GM12874 (cell line): ENCODE results near the gene WBP1.
A peak's percentile ranks its signal among the peaks of the same experiment; 100 is the strongest.

ENCODE experiments used
- TF ChIP-seq, protein P1 (sequence below): IDR thresholded peaks from 2 replicates; pipeline ENCODE4 v1.5.1; 2011; ENCODE audit warnings: low read depth, mild to moderate bottlenecking, control low read depth, low read length, moderate library complexity; ENCODE audit not compliant: insufficient read depth

WBP1 gene

GRCh38 chr2:74504591-74504990 lies 46.4 kb downstream of the WBP1 start:
- TF ChIP-seq, protein P1, sequence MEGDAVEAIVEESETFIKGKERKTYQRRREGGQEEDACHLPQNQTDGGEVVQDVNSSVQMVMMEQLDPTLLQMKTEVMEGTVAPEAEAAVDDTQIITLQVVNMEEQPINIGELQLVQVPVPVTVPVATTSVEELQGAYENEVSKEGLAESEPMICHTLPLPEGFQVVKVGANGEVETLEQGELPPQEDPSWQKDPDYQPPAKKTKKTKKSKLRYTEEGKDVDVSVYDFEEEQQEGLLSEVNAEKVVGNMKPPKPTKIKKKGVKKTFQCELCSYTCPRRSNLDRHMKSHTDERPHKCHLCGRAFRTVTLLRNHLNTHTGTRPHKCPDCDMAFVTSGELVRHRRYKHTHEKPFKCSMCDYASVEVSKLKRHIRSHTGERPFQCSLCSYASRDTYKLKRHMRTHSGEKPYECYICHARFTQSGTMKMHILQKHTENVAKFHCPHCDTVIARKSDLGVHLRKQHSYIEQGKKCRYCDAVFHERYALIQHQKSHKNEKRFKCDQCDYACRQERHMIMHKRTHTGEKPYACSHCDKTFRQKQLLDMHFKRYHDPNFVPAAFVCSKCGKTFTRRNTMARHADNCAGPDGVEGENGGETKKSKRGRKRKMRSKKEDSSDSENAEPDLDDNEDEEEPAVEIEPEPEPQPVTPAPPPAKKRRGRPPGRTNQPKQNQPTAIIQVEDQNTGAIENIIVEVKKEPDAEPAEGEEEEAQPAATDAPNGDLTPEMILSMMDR, result no peak

GRCh38 chr2:74505448-74506246 lies 47.4 kb downstream of the WBP1 start:
- TF ChIP-seq, protein P1, result no peak

DNA sequence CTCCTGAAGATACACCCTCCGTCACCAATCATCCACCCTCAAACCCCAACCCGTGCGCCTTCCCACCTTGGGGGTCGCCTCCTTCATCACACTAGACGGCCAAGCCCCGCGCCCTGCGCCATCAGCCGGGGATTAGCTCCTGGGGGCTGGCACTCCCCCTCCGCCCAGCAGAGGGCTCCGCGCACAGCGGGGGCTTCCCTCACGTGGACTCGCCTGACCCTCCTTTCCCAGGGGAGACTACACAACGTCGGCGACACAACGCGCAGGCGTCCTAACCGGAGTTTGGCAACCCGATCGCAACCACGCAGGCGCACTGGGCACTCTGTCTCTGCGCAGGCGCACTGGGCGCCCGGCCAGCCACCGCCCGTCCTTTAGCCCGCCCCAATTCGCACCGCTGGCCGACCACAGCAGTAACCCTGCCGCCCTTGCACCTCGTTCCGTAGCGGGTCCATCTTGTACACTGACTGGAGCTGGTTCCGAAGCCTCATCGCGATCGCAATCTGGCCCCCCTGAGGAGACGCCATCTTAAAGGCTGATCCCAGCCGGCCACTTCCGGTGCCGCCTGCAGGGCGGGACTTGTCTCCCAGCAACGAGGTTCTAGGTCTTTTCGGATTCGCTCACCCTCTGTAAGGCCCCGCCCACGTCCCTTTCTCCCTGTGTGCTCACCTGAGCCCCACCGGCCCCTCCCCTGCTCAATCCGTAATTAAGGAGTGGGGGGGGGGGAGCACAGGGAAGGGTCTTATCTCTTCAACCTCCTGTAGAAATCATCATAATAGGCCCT lies 49.1 kb downstream of the WBP1 start, which contains the start of gene PCGF1:
TSS of gene PCGF1 (minus strand) at position 551 of the 781 bp plus-strand sequence. CDS start at position 524, 27 bp downstream.
- TF ChIP-seq, protein P1, result peak; percentile 79

DNA sequence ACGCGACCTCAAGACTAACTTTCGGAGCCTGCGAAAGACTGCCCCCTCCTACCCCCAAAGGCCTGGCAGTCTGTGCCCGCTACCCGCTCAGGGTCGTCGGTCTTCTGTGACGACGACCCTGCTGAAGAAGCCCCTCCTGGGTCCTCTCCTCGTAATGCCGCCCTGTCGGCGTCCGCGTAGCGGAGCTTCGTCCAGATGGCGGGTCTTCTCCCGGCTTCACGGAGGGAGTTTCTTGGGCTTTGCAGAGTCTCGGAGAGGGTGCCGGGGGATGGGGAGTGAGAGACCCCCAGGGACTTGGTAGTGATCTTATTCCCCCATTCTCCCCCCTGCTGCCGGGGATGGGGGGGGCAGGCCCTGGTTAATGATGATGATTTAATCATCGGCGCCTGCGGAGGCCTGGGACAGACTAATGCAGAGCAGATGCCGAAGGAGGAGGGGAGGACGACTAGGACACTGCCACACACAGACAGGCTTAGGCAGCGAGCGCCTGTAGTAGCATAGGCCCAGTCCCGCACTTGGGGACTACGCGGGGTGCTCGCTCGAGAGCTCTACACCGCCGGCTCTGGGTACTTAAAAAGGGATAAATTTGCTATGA lies 49.8 kb downstream of the WBP1 start:
- TF ChIP-seq, protein P1, result no peak

DNA sequence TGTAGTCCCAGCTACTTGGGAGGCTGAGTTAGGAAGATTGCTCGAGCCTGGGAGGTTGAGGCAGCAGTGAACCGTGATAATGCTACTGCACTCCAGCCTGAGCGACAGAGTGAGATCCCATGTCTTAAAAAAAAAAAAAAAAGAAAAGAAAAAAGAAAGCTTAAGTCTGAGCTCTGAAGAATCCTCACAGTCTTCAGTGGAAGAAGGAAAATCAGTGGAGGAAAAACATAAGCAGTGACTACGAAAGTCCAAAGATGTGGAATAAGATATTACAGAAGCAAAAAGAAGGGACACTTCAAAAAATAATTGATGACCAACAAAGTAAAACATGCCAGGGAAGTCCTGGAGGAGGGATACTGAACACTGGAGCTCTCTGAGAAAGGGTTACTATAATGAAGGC lies 52.0 kb downstream of the WBP1 start:
- TF ChIP-seq, protein P1, result no peak
